Right ventricle myocardium inferior (tissue), 1 donor: Measurements from ENCODE around the gene SND1. TPM values are rescaled to one million over a fixed set of nuclear protein-coding genes. Genes with fewer than 3 reads are reported as not detected.
"Not testable (repeated sequence)": the region's sequence is repeated elsewhere in the genome, so short reads cannot be mapped to it uniquely, and the experiment has no call there.

Experiments
- ATAC-seq: fragments of 200-7000 bp; cut with Tn5 transposase; one replicate; pipeline ENCODE4 v1.9.1; 2020; ENCODE audit warnings: mild to moderate bottlenecking, moderate library complexity
- DNase-seq: peaks from one replicate; pipeline ENCODE4 v3.0.0; 2021; ENCODE audit errors: missing footprints
- intact Hi-C: fragments of 100-400 bp; cut with DNase I; formaldehyde crosslinking; loops from one replicate; pipeline ENCODE4 v1.11.0; 2022
- total RNA-seq: library from RNA; stranded (reverse); fragmentation: NEBNext Ultra II Directional; extraction: Animal tissue kit (Norgen Biotek cat#: 25700); gene quantifications from one replicate; pipeline ENCODE4 v1.2.1, GENCODE V29; 2021
- donor health status: DM: no; HTN: yes; CAD: no; lungs with severe emphysema.

Gene SND1
- total RNA-seq, 1 donor from 2014 or later, result 85.0 TPM

DNA sequence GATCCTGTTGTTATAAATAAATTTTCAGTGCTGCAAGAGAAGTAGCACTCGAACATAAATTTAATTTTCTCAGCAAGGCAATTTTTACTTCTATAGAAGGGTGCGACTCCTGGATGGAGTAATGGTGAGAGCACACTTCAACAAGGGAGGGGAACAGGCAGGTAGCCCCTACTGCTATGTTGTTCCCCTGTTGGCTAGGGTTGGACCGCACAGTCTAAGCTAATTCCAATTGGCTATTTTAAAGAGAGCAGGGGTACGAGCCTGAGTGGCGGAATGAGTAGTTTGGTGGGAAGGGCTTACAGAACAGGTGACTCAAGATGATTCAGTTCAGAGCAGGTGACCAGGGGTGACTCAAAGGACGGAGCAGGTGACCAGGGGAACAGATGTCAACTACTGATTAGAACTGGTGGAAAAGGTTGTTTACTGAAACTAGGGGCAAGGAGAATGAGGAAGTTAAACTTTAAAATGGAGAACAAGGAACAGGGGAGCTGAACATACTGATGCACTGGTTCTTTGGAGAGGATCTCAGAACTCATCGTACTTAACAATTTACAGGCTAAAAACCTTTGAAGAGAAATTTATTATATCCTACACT, 185.9 kb downstream of the SND1 start:
- ATAC-seq, intact Hi-C loops, DNase-seq: not testable (repeated sequence)

DNA sequence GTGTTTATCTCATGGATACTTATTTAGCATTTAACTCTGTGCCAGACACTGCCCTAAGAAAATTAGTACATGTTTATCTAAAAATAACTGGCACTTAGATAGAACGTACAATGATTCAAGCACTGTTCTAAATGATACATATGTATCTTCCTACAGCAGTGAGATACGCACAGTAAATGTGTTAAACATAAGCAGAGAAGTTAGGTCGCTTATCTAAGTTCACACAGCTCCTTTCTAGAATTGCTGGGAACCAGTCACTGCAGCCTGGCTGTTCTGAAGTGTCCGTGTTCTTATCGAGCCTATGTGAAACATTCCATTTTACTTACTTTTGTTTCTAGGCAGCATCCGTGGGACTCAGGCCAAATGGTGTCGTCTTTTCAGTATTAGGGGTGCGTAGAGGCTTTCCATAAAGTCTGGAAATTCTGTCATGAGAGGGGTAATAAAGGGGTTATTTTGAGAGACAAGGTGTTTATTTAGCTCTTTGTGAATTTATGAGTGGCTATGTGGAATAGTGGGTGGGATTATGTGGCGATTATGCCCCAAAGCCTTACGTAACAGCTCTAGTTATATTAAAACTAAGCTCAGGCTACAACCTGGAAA, 186.9 kb downstream of the SND1 start:
- intact Hi-C loops, result loop anchor here (1.0 kb wide), 1 partner anchor 46 kb away; no protein-coding TSS in a partner anchor
- DNase-seq, result no peak
- peak; percentile 23 for ATAC-seq

DNA sequence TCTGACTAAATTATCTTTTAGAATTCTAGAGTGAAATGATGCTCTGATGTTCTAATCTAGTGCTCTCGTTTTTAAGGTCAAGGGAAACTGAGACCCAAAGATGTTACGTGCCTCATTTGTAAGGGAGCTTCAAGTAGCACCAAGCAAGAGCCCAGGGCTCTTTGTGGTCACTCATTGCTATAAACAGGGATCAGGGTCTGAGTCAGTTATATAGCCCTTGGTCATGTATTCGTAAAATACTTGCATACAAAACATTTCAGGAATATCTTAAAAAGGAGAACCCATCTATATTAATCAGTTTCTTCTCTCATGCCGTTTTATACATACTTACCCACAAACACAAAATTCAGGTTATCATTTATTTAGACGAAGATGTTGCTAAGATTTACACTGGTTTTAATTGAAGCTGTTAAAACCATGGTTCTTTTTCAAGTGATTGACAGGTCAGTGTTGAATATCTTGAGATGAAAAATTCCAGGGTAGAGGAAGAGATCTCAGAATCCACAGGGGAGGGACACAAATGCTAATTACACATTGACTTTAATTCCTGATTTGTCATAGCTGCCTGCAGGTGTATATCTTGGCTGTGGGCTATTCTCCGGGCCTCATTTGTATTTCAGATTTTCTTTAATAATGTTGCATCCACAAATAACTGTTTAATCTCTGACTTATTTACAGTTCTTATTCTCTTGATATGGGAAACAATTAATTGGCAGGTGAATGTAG, 188.4 kb downstream of the SND1 start:
- ATAC-seq (no peak), DNase-seq (no peak)
- intact Hi-C loops, result no loop called here

DNA sequence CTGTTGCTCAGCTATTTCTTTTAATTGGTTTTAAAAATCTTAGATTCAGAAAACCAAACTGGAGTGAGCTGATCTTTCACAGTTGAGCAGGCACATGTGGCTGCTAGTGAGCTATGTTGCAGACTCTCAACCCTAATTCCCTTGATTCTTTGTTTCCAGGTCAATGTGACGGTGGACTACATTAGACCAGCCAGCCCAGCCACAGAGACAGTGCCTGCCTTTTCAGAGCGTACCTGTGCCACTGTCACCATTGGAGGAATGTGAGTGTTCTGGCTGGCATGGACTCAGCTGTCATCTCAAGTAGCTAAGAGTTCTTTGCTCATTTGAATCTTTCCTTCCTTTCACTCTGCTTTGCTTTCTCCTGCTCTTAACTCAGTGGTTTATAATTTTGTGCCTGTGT, 192.2 kb downstream of the SND1 start:
- DNase-seq (no peak), ATAC-seq (peak; percentile 36)
- intact Hi-C loops, result no loop called here

DNA sequence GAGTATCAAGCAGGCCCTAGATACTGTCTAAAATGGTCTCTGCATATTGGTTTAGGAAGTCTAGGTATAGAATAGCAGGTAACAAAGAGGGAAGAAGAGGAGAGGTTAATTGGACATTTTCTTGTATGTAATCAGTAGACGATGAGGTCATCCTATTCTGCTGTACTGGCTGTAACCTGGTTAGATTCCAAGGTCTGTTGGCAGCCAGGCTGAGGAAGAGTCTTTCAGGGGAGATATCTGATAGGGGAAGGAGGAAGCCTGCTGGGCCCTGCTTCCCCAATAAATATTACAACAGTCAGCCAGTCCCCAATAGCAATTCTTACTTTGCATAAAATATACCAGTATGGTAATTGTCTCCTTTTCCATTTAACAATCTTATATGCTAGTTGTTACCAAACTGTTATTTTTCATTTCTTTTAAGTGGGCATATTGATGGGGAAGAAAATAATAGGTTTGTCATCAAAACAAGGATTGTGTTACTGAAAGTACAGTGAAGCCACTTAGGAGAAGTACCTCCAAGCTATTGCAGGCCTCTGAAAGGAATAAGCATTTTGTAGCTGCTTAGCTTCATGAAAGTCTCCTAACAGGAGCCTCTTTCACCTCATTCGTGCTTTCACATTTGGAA, 192.8 kb downstream of the SND1 start:
- DNase-seq, result no peak
- ATAC-seq, result peak; percentile 80
- intact Hi-C loops, result no loop called here

DNA sequence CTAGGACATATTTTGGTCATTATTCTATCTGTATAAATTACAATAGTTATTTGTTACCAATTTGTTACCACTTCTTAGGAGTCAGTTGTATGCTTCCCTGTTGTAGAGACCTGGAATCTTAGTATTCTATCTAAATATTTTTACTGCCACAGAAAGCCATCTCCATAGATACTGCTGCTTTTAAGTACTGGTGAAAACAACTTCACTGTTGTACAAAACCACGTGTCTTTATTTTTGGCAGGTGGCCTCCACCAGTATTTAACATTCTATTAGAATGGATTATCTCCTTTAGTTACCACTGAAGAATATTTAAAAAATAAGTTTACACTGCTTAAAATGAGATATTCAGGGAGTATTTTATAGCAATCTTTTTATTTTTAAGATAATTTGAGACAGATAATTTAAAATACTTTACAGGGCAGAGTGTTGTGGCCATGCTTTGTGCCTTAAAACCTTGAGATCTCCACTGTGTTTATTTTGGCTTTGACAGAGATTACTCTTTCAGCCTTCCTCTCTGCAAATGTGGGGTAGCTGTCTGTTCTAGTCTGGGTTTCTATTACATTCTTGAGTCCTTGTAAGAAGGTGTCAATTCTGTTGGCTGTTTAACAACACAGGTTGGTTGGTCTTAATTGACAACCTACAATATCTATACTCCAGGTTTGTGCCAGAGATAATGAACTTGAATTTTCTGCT, 193.7 kb downstream of the SND1 start:
- DNase-seq (no peak), ATAC-seq (no peak)
- intact Hi-C loops, result no loop called here

DNA sequence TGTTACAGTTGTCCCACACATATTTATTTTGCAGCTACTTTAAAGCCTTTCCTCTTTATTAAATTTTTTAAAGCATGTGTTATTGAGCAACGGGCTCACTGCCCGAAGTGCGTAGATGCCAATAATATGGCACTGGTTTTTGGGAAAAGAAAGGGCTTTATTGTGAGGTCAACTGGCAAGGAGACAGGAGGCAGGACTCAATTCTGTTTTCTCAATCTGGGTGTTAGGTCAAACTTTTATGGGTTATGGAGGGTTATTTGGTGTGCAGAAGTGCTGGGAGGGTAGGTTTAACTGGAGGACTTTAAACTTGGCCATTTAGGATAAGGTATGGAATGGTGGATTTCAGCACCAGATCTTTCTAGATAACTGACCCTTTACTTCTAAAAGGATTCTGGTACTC, 195.6 kb downstream of the SND1 start:
- ATAC-seq, result peak; percentile 15
- intact Hi-C loops, result no loop called here
- no peak for DNase-seq

DNA sequence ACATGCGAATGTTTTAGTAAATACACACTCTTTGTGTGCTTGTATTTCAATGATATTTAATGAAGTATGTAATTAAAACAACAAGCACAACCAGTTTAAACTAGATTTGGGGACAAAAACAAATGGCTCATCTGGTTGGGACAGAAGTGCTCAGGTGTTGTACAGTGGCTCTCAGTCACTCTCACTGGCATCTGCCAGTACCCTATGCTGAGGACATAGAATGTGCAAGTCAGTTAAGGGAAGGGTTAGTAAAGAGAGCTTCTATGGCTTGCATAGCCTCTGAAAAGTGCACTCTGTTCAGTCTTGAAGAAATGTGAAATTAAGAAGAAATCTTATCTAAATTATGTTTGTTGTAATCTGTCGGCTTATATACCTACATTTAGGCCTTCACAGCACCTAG, 196.2 kb downstream of the SND1 start:
- intact Hi-C loops, result no loop called here
- ATAC-seq (no peak), DNase-seq (no peak)

DNA sequence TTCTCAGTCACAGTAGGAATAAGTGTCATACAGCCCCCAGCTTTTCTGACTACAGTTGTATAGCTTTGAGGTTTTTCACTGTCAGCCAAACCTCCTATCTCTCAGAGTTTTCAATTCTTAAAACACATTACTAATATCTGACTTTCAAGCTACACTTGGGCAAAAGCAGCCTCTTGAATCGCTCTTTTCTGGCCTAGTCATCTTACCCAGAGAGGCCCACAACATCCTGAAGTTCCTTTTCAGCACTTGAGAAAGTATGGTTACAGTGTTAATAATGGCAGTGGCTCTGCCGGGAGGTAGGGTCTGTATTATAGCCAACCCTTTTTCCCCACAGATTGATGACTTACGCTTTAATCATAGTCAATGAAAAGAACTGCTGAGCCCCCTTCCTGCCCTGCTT, 198.2 kb downstream of the SND1 start:
- intact Hi-C loops, result no loop called here
- no peak for DNase-seq
- ATAC-seq, result no peak

DNA sequence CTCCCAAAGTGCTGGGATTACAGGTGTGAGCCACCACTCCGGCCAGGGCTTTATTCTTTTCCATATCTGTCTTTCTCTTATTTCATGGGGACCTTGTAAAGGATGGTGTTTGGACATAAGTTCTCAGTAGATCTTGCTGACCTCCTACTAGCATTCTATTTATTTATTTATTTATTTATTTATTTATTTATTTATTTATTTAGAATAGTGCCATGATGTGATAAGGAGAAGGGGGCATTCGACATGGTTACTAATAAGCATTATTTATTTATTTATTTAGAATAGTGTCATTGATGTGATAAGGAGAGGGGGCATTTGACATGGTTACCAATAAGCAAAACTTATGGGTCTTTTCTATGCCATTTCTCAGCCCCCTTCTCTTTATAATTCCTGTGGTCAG, 202.4 kb downstream of the SND1 start:
- intact Hi-C loops, result no loop called here
- DNase-seq, result no peak
- ATAC-seq, result no peak

DNA sequence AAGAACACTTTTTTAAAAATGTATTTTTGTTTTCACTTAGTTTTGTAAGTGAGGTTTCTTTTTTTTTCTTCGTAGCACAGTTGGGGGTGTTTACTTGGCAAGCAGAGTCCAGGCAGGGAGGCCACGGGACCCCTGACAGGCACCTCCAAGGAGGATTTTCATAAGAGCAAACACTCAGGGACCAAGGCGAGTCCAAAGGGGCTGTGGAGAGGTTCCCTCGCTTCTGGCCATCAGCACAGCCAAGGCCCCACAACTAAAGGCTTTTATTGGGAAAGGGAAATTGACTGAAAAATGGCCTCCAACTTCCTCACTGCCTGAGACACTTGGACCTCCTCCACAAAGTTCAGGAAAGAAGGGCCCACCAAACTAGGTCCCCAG, 205.5 kb downstream of the SND1 start:
- ATAC-seq (no peak), DNase-seq (no peak)
- intact Hi-C loops, result no loop called here

DNA sequence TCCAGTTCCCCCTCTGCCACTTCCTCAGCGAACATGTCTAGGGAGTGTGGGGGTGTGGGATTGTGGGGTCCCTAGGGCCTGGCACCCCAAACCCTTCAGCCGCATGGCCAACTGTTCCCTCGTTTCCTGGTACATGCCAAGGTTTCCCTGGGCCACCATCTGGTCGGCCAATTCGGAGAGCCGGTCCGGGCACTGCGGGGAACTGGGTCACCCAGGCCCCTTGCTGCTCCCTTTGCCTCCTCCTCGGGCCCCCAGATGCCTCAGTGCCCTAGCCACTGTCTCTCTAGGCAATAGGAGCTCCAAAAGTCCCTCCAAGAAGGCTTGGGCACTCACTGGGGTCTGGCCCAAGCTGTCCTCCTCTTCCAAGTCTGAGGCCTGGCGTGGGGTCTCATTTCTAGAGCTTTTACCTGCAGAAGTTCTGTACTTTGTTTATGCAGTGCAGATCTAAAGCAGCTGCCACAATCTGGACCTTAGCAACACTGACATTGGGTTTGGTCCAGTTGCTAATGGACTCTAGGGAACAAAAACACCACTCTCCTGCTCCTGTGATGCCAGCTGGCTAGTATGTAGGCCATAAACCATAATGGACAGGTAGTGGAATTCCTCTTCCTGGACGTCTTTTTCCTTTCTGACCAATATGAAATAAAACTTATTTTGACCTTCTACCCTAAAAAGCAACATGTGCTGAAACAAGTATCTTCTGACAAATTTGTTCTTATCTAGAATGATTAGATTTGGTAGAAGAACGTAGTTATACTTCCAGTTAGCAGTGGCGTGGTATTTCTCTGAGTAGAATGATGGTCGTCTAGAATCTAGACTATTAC, 206.3 kb downstream of the SND1 start:
- intact Hi-C loops, result no loop called here
- ATAC-seq (peak; percentile 78), DNase-seq (no peak)

DNA sequence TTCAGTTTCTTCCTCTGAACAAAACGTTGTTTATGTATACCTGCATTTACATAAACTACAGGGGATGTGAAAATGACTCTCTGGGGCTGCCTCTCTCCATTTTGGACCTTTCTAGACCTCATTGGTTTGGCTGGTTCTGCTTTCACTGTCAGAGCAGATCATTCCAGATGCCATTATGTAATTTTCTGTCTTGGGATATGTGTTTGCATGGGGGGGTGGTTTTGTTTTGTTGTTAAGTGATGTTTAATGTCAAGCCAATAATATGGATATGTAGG, 206.9 kb downstream of the SND1 start:
- no peak for DNase-seq
- ATAC-seq, result peak; percentile 15
- intact Hi-C loops, result no loop called here

DNA sequence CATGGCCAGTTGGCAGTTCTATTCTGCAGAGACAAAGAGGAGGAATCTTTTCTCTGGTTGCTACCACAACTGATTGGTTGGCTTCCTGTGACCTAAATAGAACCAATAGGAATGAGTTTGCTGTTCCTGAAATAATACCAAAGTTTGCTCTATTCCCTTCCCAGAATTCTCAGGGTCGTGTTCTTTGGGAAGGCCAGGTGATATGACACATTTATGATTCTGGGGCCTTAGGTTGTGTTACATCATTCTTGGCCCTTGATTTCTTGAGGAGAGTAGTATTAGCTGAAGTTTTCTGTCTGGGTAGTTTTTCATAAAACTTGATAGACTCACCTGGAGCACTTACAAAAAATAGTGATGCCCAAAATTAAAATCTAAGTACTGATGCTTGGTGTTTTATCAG, 207.3 kb downstream of the SND1 start:
- ATAC-seq (no peak), DNase-seq (no peak)
- intact Hi-C loops, result no loop called here

DNA sequence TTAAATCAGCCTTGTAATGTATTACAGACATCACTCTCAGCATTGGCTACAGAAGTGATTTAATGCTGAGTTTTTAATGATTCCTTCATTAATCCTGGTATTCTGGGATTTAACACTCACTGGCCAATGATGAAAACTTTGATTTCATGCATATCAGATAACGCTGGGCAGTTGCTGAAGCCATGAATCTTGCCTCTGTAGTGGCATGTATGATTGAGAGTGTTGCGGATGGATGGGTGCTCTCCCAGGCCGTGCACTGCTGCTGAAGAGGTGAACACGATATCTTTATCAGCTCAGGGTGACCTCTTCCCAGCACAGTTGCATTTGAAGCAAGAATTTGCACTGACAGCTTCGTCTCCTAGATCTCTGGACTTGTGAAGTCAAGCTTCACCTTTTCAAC, 210.5 kb downstream of the SND1 start:
- DNase-seq (no peak), ATAC-seq (no peak)
- intact Hi-C loops, result no loop called here

DNA sequence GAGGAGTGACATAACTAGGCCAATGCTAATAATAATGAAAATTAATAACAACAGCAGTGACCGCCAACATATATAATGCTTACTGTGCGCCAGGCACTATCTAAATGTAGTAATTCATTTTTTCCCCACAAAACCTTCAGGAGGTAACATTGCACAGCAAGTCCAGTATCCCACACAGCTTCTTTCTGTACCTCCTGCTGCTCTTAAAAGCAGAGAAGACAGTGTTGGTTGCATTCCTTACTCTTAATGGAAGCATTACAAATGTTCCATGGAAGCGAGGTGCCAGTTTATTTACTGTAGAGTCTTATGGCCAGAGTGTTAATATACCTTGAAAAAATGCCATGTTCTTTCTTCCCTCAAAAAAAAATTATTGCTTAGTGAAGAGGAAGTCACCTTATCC, 211.1 kb downstream of the SND1 start:
- intact Hi-C loops, result no loop called here
- ATAC-seq, result no peak
- DNase-seq, result no peak

DNA sequence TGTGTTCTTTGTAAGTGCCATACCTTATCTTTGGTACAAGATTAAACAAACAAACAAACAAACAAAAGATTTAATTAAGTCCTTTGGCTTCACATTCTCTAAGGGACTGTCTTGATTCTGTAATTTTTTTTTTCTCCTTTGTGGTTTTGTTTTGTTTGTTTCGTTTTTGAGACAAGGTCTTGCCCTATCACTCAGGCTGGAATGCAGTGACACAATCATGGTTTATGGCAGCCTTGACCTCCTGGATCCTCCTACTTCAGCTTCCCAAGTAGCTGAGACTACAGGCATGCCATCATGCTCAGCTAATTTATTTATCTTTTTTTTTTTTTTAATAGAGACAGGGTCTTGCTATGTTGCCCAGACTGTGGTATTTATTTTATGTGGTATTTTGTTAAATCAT, 213.5 kb downstream of the SND1 start:
- intact Hi-C loops, result no loop called here
- no peak for DNase-seq
- ATAC-seq, result no peak

DNA sequence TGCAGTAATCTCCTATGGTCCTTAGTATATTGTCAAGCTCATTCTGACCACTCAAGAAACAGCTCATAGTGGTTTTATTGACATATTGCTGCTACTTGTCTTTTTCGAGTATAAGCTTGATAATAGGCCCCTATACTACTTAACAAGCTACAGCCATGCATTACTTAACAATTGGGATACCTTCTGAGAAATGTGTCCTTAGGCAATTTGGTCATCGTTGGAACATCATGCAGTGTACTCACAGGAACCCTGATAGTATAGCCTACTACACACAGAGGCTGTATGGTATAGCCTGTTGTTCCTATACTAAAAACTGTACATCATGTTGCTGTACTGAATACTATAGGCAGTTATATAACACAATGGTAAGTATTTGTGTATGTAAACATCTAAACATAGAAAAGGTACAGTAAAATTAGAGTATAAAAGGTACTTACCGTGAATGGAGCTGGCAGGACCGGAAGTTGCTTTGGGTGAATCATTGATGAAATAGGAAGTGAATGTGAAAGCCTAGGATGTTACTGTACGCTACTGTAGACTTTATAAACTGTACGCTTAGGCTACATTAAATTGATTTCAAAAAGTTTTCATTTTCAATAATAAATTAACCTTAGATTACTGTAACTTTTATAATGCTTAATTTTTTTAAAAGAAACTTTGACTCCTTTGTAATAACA, 218.4 kb downstream of the SND1 start:
- intact Hi-C loops, result no loop called here
- no peak for DNase-seq
- no peak for ATAC-seq
